HepG2 (cell line): ENCODE results near the gene NACC2. TPM values are rescaled to one million over a fixed set of nuclear protein-coding genes. Genes with fewer than 3 reads are reported as not detected.
A peak's percentile ranks its signal among the peaks of the same experiment; 100 is the strongest.

ENCODE experiments used
- ATAC-seq: fragments of 200-7000 bp; cut with Tn5 transposase; 3 replicates; pipeline ENCODE4 v1.9.1; 2020; ENCODE audit warnings: mild to moderate bottlenecking, moderate library complexity
- BruUV-seq: library from RNA; stranded (reverse); fragments of 400-500 nt; replicated peaks from 2 replicates; lab custom pipeline; 2021; lab: Mats Ljungman, UMichigan
- CTCF ChIA-PET: fragments of 300-600 bp; formaldehyde crosslinking; extraction: SDS; loops from one replicate; lab custom pipeline; 2021; ENCODE audit warnings: low total read pairs, inconsistent platforms, low intra/inter-chr PET ratio; lab: Yijun Ruan, JAX
- POLR2A ChIA-PET: fragments of 350-600 bp; sonication (Branson Sonifier 250); formaldehyde crosslinking; loops from one replicate; lab custom pipeline; 2020; ENCODE audit warnings: antibody characterized with exemption, inconsistent platforms; lab: Yijun Ruan, JAX
- DNase-seq: peaks from one replicate; pipeline ENCODE4 v3.0.0-alpha.2; 2015; ENCODE audit warnings: low spot score
- FAIRE-seq: peaks from 3 replicates; lab custom pipeline; 2011; peaks lifted over from hg19 to GRCh38; lab: Jason Lieb, UNC
- H2AFZ ChIP-seq: one replicate; pipeline ENCODE4 v1.6.1; 2011; ENCODE audit warnings: low read length, inconsistent platforms
- H3K27ac ChIP-seq: fragments of 300-600 bp; 3 replicates; pipeline ENCODE4 v1.8.0; 2011; ENCODE audit warnings: mixed run types, mild to moderate bottlenecking, mixed read lengths, low read length, inconsistent platforms; ENCODE audit not compliant: insufficient read depth; ENCODE audit errors: extremely low read length
- H3K27me3 ChIP-seq, 2 experiments: fragments of 200-600 bp in 1 of 2; 2 replicates in 1 of 2; 3 replicates in 1 of 2; pipeline versions ENCODE4 v1.6.0 to v1.8.0; 2011; ENCODE audit warnings: low read length in 2 of 2, mild to moderate bottlenecking in 2 of 2, moderate library complexity in 2 of 2, inconsistent platforms in 1 of 2; ENCODE audit not compliant: insufficient read depth in 2 of 2, control insufficient read depth in 1 of 2
- H3K36me3 ChIP-seq, 2 experiments: fragments of 200-600 bp in 1 of 2; replicated peaks in 1 of 2; 2 replicates in 1 of 2; 3 replicates in 1 of 2; pipeline versions ENCODE4 v1.5.1 to v1.8.0; 2011; ENCODE audit warnings: low read length in 2 of 2, inconsistent platforms in 1 of 2; ENCODE audit not compliant: insufficient read depth in 2 of 2, control insufficient read depth in 1 of 2
- H3K4me1 ChIP-seq: 2 replicates; pipeline ENCODE4 v1.5.1; 2012; ENCODE audit warnings: low read length, inconsistent platforms; ENCODE audit not compliant: insufficient read depth
- H3K4me2 ChIP-seq: 2 replicates; pipeline ENCODE4 v1.6.0; 2011; ENCODE audit warnings: low read depth, low read length, inconsistent platforms
- H3K4me3 ChIP-seq, 3 experiments: fragments of 200-600 bp in 1 of 3; sonication (generic), shearing (Covaris generic) in 1 of 3; replicated peaks in 1 of 3; 2 replicates each; pipeline ENCODE4 v1.5.1; 2011 to 2016; ENCODE audit warnings: low read length in 3 of 3, inconsistent platforms in 2 of 3, low read depth in 2 of 3, mild to moderate bottlenecking in 2 of 3, control low read depth in 1 of 3, mixed read lengths in 1 of 3; ENCODE audit not compliant: insufficient read depth in 1 of 3
- H3K79me2 ChIP-seq: one replicate; pipeline ENCODE4 v1.6.1; 2011; ENCODE audit warnings: low read length, inconsistent platforms; ENCODE audit not compliant: insufficient read depth
- H3K9ac ChIP-seq: 2 replicates; pipeline ENCODE4 v1.6.0; 2011; ENCODE audit warnings: mild to moderate bottlenecking, low read depth, low read length, inconsistent platforms; ENCODE audit not compliant: insufficient read depth
- H3K9me3 ChIP-seq: 2 replicates; pipeline ENCODE4 v1.5.1; 2012; ENCODE audit warnings: mild to moderate bottlenecking, low read length
- H4K20me1 ChIP-seq: 2 replicates; pipeline ENCODE4 v1.6.0; 2011; ENCODE audit warnings: inconsistent platforms, mild to moderate bottlenecking, low read length, moderate library complexity; ENCODE audit not compliant: insufficient read depth
- AGO2 ChIP-seq: fragments of 200-400 bp; formaldehyde crosslinking; optimal IDR thresholded peaks from 2 replicates; pipeline ENCODE3; 2017; ENCODE audit warnings: mild to moderate bottlenecking, low read depth, low read length, moderate library complexity
- KDM1A ChIP-seq: IDR thresholded peaks from 2 replicates; pipeline ENCODE4 v1.6.1; 2016; ENCODE audit warnings: missing compliant biosample characterization
- NR2F2 ChIP-seq: IDR thresholded peaks from 2 replicates; pipeline ENCODE4 v1.6.1; 2012; ENCODE audit warnings: low read depth, inconsistent platforms, borderline replicate concordance
- NRL ChIP-seq: sonication (generic); formaldehyde crosslinking; IDR thresholded peaks from 2 replicates; pipeline ENCODE4 v1.5.0; 2020; ENCODE audit warnings: missing genetic modification reagents, mild to moderate bottlenecking, moderate library complexity, borderline replicate concordance
- ZNF292 ChIP-seq: sonication (generic); formaldehyde crosslinking; IDR thresholded peaks from 2 replicates; pipeline ENCODE4 v1.8.1; 2022; ENCODE audit warnings: mild to moderate bottlenecking, low read depth, missing genetic modification reagents, borderline replicate concordance
- ZNF510 ChIP-seq: sonication (generic); formaldehyde crosslinking; IDR thresholded peaks from 2 replicates; pipeline ENCODE4 v1.4.0; 2020; ENCODE audit warnings: low read depth, mild to moderate bottlenecking, missing genetic modification reagents
- WGBS: methylation state at CpG from one replicate; pipeline ENCODE4 v1.1.6; 2017; ENCODE audit warnings: low lambda C conversion rate; 5-methylcytosine and 5-hydroxymethylcytosine counted together
- in situ Hi-C: cut with HindIII; loops from 2 replicates; pipeline ENCODE4 v1.10.0; 2017; ENCODE audit warnings: low pct_unique_long_range_greater_than_20kb; ENCODE audit not compliant: extremely low pct_ligation_motif_present
- intact Hi-C: fragments of 100-400 bp; cut with micrococcal nuclease; formaldehyde crosslinking; loops from one replicate; pipeline ENCODE4 v1.10.0; 2022; ENCODE audit not compliant: unreplicated experiment
- polyA plus RNA-seq, 8 experiments: library from polyadenylated mRNA; depleted of rRNA in 3 of 8; stranded (reverse) in 7 of 8; unstranded in 1 of 8; fragments of >200 nt; fragmentation: Illumina TruSeq in 4 of 8; extraction: Trizol in 4 of 8; gene quantifications; 2 replicates each; pipeline versions ENCODE4 v1.2.1 to v1.2.3, GENCODE V29; 2011 to 2016; ENCODE audit warnings: low read depth in 4 of 8, missing spikeins in 1 of 8, mixed read lengths in 1 of 8; ENCODE audit not compliant: insufficient read depth in 1 of 8
- total RNA-seq, 5 experiments: library from RNA; depleted of rRNA; stranded (reverse); fragments of >200 nt; fragmentation: Illumina TruSeq; extraction: Trizol; gene quantifications; 2 replicates each; pipeline ENCODE4 v1.2.3, GENCODE V29; 2016; ENCODE audit warnings: low read depth in 1 of 5
- TF ChIP-seq, protein P1 (sequence below): sonication (generic); formaldehyde crosslinking; IDR thresholded peaks from 2 replicates; pipeline ENCODE4 v1.5.0; 2020; ENCODE audit warnings: mild to moderate bottlenecking, missing genetic modification reagents, borderline replicate concordance
- TF ChIP-seq, protein P2 (sequence below): sonication (generic); formaldehyde crosslinking; IDR thresholded peaks from 2 replicates; pipeline ENCODE4 v1.4.0; 2020; ENCODE audit warnings: missing genetic modification reagents

Gene NACC2
- total and polyA plus RNA-seq, 2 of the 13 experiments (the other 11 are each of a cell fraction or from before 2014, with no cell fraction given): 5.9 to 12.3 TPM

DNA sequence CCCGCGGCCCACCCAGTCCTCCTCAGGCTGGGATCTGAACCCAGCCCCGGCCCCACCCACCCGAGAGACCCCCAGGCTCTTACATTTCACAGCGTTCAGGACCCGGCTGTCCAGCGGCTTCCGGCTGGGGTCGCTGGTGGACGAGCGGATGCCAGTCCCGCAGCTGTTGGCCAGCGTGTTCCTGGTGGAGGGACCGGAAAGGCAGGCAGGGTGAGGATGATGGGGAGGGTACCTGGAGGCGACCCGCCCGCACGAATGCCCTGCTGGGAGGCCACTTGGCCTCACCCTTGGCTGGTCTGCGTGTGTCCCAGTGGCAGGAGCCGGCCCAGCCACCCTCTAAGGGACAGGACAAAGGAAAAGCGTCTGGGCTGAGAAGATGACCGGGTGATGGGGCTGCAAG, 82.0 kb downstream of the NACC2 start:
- H3K27me3 ChIP-seq: no peaks in the 10 kb centered on the region
- peaks cover 80% of the 10 kb centered on the region for H3K4me1 ChIP-seq
- intact Hi-C loops: loop anchor here (5.0 kb wide), 1 partner anchor 39 kb away; no protein-coding TSS in a partner anchor
- no peak overlapping the region for H3K4me3 ChIP-seq
- no peak overlapping the region for H3K9ac ChIP-seq
- peaks cover 5% of the 10 kb centered on the region for H3K79me2 ChIP-seq
- H4K20me1 ChIP-seq: no peaks in the 10 kb centered on the region
- no peaks in the 10 kb centered on the region for H3K9me3 ChIP-seq
- H2AFZ ChIP-seq: no peak overlapping the region
- DNase-seq (no peak), ATAC-seq (no peak), FAIRE-seq (no peak)
- CTCF ChIA-PET: no interaction called here
- no peak for TF ChIP-seq ZNF292 (CRISPR knock-in tag)
- no peak for TF ChIP-seq ZNF510 (CRISPR knock-in tag)
- no peak for TF ChIP-seq KDM1A (CRISPR knock-in tag)
- 0 out of 2 replicates have a peak, but pooled peaks have one; percentile 18 for TF ChIP-seq NRL (CRISPR knock-in tag)
- TF ChIP-seq AGO2: peak; percentile 63
- H3K36me3 ChIP-seq: peaks cover 3 to 8% of the 10 kb centered on the region in 2 experiments; a peak in 1 of 5 replicates
- in situ Hi-C loops: no loop called here
- peak overlapping the region; percentile 88 for H3K27ac ChIP-seq
- 98% methylated on average over 9 of the region's 22 CpGs for WGBS
- no peak overlapping the region for H3K4me2 ChIP-seq
- BruUV-seq: no TSS peak
- POLR2A ChIA-PET: interaction anchor here (1.3 to 3.0 kb wide), 5 partner anchors 9 to 39 kb away, joined by 3 to 98 read pairs (median 17); no protein-coding TSS in a partner anchor

DNA sequence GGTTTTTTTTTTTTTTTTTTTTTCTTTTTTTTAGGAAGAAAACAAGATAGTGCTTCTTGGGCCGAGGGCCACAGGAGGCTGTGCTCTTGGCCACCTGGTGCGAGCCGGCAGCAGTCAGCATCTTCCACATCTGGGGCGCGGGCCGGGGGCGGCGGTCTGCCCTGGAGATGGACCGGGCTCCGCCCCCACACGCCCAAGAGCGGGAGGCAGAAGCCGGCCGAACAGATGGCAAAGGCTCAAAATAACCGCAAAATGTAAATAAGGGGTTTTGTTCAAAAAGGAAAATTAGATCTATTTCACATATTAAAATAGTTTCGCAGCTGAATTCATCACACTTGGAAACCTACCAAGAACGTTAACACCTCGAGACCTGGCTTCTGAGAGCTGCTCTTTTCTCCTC, 82.4 kb downstream of the NACC2 start:
- Histone ChIP-seq H3K9me3 (no peaks in the 10 kb centered on the region), H3K79me2 (peaks cover 5% of the 10 kb centered on the region), H3K27me3 (no peaks in the 10 kb centered on the region), H3K4me1 (peaks cover 85% of the 10 kb centered on the region), H2AFZ (no peak overlapping the region), H3K4me3 (peak overlapping the region in 2 of 3 experiments; percentile 6 to 60; a peak in 3 of 6 replicates), H3K9ac (peak overlapping the region; percentile 64), H3K36me3 (peaks cover 3 to 8% of the 10 kb centered on the region in 2 experiments; a peak in 1 of 5 replicates), H4K20me1 (no peaks in the 10 kb centered on the region), H3K4me2 (peak overlapping the region; percentile 70), H3K27ac (peak overlapping the region; percentile 88)
- 86% methylated on average over 18 of the region's 18 CpGs for WGBS
- ChIA-PET POLR2A (interaction anchor here (1.2 to 2.5 kb wide), 10 partner anchors 10 to 105 kb away, joined by 3 to 98 read pairs (median 8); partner anchors contain the start of genes CAMSAP1 and TMEM250), CTCF (no interaction called here)
- no peak for FAIRE-seq
- no peak for ATAC-seq
- TSS peak; percentile 86 for BruUV-seq
- no peak for DNase-seq
- TF ChIP-seq, protein P1, sequence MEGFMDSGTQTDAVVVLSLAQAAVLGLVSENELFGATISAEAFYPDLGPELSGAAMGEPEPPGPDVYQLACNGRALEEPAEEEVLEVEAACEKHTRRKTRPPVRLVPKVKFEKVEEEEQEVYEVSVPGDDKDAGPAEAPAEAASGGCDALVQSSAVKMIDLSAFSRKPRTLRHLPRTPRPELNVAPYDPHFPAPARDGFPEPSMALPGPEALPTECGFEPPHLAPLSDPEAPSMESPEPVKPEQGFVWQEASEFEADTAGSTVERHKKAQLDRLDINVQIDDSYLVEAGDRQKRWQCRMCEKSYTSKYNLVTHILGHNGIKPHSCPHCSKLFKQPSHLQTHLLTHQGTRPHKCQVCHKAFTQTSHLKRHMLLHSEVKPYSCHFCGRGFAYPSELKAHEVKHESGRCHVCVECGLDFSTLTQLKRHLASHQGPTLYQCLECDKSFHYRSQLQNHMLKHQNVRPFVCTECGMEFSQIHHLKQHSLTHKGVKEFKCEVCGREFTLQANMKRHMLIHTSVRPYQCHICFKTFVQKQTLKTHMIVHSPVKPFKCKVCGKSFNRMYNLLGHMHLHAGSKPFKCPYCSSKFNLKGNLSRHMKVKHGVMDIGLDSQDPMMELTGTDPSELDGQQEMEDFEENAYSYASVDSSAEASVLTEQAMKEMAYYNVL (CRISPR knock-in tag): no peak
- TF ChIP-seq NR2F2: no peak
- TF ChIP-seq, protein P2, sequence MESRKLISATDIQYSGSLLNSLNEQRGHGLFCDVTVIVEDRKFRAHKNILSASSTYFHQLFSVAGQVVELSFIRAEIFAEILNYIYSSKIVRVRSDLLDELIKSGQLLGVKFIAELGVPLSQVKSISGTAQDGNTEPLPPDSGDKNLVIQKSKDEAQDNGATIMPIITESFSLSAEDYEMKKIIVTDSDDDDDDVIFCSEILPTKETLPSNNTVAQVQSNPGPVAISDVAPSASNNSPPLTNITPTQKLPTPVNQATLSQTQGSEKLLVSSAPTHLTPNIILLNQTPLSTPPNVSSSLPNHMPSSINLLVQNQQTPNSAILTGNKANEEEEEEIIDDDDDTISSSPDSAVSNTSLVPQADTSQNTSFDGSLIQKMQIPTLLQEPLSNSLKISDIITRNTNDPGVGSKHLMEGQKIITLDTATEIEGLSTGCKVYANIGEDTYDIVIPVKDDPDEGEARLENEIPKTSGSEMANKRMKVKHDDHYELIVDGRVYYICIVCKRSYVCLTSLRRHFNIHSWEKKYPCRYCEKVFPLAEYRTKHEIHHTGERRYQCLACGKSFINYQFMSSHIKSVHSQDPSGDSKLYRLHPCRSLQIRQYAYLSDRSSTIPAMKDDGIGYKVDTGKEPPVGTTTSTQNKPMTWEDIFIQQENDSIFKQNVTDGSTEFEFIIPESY (CRISPR knock-in tag): peak; percentile 49; the same call in 1 of the 2 replicates
- in situ Hi-C loops: no loop called here
- intact Hi-C loops: loop anchor here (1.0 to 5.0 kb wide), 2 partner anchors 40 to 107 kb away; no protein-coding TSS in a partner anchor
